GM12864 (cell line): ENCODE measurements around the gene CFAP74.
"Not testable (repeated sequence)": the region's sequence is repeated elsewhere in the genome, so short reads cannot be mapped to it uniquely, and the experiment has no call there.

Experiments
- DNase-seq: peaks from one replicate; pipeline ENCODE4 v3.0.0-alpha.2; 2011; ENCODE audit warnings: low read depth
- H3K4me3 ChIP-seq: 2 replicates; pipeline ENCODE4 v1.5.1; 2011; ENCODE audit warnings: mild to moderate bottlenecking, low read depth, low read length, control low read depth
- CTCF ChIP-seq: IDR thresholded peaks from 2 replicates; pipeline ENCODE4 v1.5.1; 2011; ENCODE audit warnings: low read depth, mild to moderate bottlenecking, moderate library complexity, low read length, control low read depth, inconsistent platforms; ENCODE audit errors: missing control alignments

CFAP74 gene

DNA sequence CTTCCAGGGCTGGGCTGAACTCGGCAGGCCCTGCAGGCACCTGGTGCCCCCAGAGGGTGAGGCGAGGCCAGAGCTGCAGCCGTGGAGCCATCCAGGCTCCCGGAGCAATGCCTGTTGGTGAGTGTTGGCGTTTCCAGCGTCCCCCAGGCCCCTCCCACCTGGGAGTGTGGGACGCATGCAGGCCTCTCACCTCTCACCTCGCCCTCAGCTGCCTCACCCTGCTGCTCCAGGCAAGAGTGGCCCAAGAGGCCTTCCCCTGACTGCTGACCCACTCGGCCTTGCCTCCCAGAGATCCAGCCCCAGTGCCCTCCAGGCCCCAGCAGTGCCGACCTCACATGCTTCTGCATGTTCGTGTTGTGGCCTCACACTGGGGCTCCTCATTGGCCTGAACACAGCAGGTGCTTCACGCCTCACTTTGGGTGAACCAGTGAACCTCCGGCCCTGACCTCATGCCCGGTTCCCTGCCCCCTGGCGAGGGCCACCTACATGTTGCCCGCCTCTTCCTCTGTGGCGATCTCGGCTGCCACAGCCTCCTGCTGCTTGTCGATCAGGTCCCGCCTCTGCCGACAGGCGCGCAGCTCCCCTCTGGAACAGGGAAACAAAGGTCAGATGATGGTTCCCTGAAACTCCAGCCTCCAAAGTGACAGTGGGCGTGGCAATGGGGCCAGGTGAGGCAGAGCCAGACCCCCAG lies 17.0 kb downstream of the CFAP74 start:
- no peak for DNase-seq
- no peak for TF ChIP-seq CTCF
- no peak overlapping the region for H3K4me3 ChIP-seq

DNA sequence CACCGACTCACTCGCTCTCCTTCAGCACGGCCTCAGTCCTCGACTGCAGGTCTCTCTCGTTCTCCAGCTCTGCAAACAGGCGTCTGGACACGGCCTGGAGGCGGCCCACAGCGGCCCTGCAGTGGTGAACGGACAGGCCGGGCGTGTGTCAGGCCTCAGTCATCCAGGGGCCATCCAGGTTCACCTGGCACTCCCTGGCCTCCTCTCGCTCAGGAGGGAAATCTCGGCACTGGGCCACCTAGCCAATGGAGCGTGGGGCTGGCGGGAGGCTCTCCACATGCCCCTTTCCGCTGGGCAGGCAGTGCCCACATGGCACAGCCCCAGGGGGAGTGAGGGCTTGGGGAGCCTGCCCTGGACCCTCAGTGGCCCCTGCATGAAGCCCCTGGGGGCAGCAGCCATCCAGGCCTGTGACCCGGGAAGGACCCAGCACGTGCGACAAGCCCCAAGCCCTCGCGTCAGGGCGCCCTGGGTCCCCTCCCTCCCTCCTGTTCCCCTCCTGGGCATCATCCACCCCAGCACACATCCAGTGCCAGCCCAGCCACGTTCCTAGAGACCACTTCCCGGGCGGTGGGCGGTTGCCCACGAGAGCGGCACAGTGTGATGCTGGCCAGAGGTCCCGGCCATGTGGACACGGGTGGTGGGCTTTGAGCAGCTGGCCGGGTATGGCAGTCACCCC lies 18.1 kb downstream of the CFAP74 start:
- no peak overlapping the region for H3K4me3 ChIP-seq
- no peak for DNase-seq
- no peak for TF ChIP-seq CTCF

DNA sequence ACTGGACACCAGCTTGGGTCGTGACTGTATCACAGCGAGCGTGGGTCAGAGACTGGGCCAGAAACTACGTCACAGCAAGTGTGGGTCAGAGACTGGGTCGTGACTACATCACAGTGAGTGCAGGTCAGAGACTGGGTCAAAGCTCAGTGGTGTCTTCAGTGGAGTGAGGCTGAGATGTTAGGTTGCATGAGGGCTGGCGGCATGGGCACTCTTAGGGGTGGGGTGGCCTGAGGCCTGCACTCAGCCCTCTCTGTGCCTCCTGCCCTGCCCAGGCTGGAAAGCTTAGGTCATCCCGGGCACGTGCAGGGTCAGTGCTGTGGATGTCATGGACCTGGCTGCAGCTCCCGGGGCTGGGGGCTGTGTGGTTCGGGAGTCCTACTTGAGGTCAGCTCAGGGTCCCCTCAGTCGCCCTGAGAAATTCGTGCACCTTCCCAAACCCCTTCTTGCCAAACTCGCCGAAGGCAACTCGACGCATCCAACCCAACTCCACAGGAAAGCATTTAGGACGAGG lies 19.0 kb downstream of the CFAP74 start:
- no peak for TF ChIP-seq CTCF
- no peak overlapping the region for H3K4me3 ChIP-seq

DNA sequence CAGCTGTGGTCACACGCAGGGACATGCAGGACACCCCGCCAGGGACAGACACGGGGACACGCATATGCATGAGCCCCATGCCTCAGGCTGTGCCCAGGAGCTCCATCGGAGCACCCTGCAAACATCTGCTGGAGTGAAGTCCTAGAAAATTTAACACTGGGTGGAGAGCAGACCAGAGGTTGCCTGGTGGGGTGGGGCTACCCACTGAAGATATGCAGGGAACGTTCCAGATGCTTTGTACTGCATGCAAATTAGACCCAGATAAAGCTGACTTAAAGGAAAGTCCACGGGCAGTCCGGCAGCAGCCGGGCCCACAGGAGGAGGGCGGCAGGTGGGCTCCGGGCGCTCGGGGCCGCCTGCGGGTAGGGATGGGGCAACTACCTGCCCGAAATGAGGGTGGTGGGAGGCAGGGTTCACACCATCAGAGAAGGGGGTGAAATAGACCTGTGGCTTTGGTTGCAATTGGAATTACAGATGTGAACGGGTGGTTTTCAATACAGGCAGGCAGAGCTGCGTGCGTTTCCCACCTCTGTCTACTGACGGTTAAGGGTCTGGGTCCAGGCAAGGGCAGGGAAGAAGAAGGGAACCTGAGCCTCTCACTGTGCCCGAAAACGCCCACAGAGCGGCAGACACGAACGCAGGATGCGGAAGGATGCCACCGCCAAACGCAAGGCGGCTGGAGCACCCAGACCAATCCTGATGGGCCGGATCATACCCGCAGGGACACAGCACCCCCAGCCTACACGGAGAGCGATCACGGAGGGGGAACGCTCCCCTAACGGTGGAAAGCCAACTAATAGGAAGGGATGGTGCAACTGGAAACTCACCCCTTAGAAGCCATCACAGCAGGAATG lies 21.0 kb downstream of the CFAP74 start:
- DNase-seq, result no peak
- no peak overlapping the region for H3K4me3 ChIP-seq
- TF ChIP-seq CTCF, result no peak

More for the DNA sequence above, 19.0 kb downstream of the CFAP74 start:
- DNase-seq, result no peak

GRCh38 chr1:1981631-1982327 lies 21.8 kb downstream of the CFAP74 start:
- not testable (repeated sequence) for DNase-seq, H3K4me3 ChIP-seq

- H3K4me3 ChIP-seq, result no peak overlapping the region
- DNase-seq, result no peak
- TF ChIP-seq CTCF, result no peak
Measured at GRCh38 chr1:1981142-1981500, 22.5 kb downstream of the CFAP74 start.
